AG04449 (cell line): Measurements from ENCODE around the gene YWHAE.

Source experiments
- CTCF ChIA-PET: fragments of 350-600 bp; formaldehyde crosslinking; extraction: SDS; loops from one replicate; lab custom pipeline; 2021; ENCODE audit warnings: antibody characterized with exemption; lab: Yijun Ruan, JAX
- POLR2A ChIA-PET: fragments of 400-600, 350-600 bp; formaldehyde crosslinking; extraction: SDS; loops from one replicate; lab custom pipeline; 2020; ENCODE audit warnings: antibody characterized with exemption, inconsistent platforms; lab: Yijun Ruan, JAX
- DNase-seq: peaks from one replicate; pipeline ENCODE4 v3.0.0-alpha.2; 2010; ENCODE audit warnings: low read depth, low spot score
- H3K4me3 ChIP-seq: 2 replicates; pipeline ENCODE4 v1.5.1; 2011; ENCODE audit warnings: low read depth, mild to moderate bottlenecking, control low read depth, low read length
- CTCF ChIP-seq: IDR thresholded peaks from one replicate; pipeline ENCODE4 v1.5.1; 2011; ENCODE audit warnings: mild to moderate bottlenecking, moderate library complexity, low read length, control low read depth, inconsistent platforms; ENCODE audit not compliant: insufficient read depth; ENCODE audit errors: missing control alignments

Gene YWHAE

DNA sequence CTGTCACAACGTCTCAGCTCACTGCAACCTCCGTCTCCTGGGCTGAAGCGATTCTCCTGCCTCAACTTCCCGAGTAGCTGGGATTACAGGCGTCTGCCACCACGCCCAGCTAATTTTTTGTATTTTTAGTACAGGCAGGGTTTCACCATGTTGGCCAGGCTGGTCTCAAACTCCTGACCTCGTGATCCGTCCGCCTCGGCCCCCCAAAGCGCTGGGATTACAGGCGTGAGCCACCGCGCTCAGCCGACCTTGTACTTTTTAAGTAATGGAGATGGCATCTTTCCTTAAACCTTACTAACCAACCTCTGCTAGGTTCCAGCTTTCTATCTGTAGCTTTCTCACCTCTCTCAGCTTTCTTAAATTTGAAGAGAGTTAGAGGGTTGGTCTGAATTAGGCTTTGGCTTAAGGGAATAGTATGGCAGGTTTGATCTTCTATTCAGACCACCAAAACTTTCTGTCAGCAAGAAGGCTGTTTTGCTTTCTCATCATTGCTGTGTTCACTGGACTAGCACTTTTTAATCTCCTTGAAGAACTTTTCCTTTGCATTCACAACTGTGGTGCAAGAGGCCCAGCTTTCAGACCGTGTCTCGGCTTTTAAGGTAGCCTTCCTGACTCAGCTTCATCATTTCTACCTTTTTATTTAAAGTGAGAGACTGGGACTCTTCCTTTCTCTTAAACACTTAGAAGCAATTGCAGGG is 28.0 kb downstream of the YWHAE start:
- H3K4me3 ChIP-seq: no peak overlapping the region
- no peak for TF ChIP-seq CTCF
- ChIA-PET POLR2A (interaction anchor here (0.7 to 1.4 kb wide), 3 partner anchors 8 to 19 kb away, joined by 3 to 4 read pairs (median 3); no protein-coding TSS in a partner anchor), CTCF (interaction anchor here (1.3 to 2.4 kb wide), 3 partner anchors 10 to 19 kb away, joined by 3 to 10 read pairs (median 3); no protein-coding TSS in a partner anchor)
- no peak for DNase-seq

DNA sequence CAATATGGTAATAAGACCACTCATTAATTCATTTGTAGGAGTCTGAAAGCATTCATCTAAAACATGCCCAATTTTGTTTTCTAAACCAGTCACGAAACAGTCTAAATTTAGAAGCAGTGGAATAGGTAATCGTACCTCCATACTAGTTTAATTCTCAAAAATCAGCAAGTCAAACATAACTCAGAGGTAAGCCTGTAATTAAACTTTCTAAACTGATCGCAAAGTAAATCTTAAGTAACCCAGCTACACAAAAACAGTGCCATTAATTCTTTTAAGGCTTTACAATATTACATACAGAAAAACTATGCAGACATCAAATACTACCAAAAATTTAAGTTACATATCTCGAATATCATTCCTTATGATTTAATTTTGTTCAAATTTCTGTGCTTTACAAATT is 31.4 kb downstream of the YWHAE start:
- no peak for TF ChIP-seq CTCF
- ChIA-PET CTCF (no interaction called here), POLR2A (no interaction called here)
- H3K4me3 ChIP-seq: no peak overlapping the region
- no peak for DNase-seq

GRCh38 chr17:1367351-1367745 is 32.7 kb downstream of the YWHAE start:
- ChIA-PET POLR2A (no interaction called here), CTCF (interaction anchor here (0.5 to 4.6 kb wide), 7 partner anchors 10 to 148 kb away, joined by 3 to 133 read pairs (median 35); partner anchors contain the start of gene CRK)
- no peak for DNase-seq
- H3K4me3 ChIP-seq: no peak overlapping the region
- TF ChIP-seq CTCF: no peak

- POLR2A ChIA-PET: interaction anchor here (1.1 kb wide), 1 partner anchor 29 kb away, joined by 4 read pairs; no protein-coding TSS in a partner anchor
- CTCF ChIA-PET: interaction anchor here (1.1 to 4.6 kb wide), 24 partner anchors 11 to 244 kb away, joined by 3 to 133 read pairs (median 7); partner anchors contain the start of genes CRK and INPP5K
- no peak for DNase-seq
- no peak overlapping the region for H3K4me3 ChIP-seq
- no peak for TF ChIP-seq CTCF
These were observed 33.8 kb downstream of the YWHAE start for GRCh38 chr17:1366234-1366633.

DNA sequence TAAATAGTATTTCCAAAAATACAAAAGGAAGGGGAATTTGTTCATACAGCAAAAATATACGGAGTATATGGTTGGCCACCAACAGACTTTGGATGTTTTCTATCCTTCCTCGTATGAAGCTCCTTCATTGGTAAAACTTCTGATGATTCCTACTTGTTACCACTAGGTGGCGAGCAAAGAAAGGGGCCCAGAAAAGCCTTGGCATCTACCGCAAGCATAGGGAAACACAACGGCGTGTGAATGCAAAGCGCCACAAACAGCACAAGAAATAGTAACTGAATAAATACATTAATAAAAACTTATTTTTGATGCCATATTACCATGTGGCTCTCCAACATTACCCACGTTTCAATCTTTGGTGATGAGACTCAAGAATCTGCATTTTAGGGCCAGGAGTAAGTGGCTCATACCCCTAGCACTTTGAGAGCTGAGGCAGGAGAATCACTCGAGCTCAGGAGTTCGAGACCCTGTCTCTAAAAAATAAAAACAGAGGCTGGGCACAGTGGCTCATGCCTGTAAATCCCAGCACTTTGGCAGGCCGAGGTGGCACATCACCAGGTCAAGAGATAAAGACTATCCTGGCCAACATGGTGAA is 34.5 kb downstream of the YWHAE start:
- ChIA-PET POLR2A (interaction anchor here (0.6 to 1.1 kb wide), 3 partner anchors 29 to 150 kb away, joined by 3 to 4 read pairs (median 4); no protein-coding TSS in a partner anchor), CTCF (interaction anchor here (0.6 to 4.6 kb wide), 51 partner anchors 9 to 281 kb away, joined by 3 to 133 read pairs (median 5); partner anchors contain the start of genes CRK, INPP5K, MYO1C and SCARF1)
- peak; percentile 40 for DNase-seq
- no peak overlapping the region for H3K4me3 ChIP-seq
- TF ChIP-seq CTCF: peak; percentile 74

- no peak for TF ChIP-seq CTCF
- no peak for DNase-seq
- ChIA-PET POLR2A (interaction anchor here (1.1 kb wide), 1 partner anchor 8 kb away, joined by 3 read pairs; no protein-coding TSS in a partner anchor), CTCF (interaction anchor here (0.9 to 3.4 kb wide), 7 partner anchors 9 to 286 kb away, joined by 3 to 11 read pairs (median 8); partner anchors contain the start of gene CRK)
- H3K4me3 ChIP-seq: no peak overlapping the region
These were observed 37.1 kb downstream of the YWHAE start for GRCh38 chr17:1362964-1363363.
